ENCODE results near the gene MSANTD1.

MSANTD1 gene

DNA sequence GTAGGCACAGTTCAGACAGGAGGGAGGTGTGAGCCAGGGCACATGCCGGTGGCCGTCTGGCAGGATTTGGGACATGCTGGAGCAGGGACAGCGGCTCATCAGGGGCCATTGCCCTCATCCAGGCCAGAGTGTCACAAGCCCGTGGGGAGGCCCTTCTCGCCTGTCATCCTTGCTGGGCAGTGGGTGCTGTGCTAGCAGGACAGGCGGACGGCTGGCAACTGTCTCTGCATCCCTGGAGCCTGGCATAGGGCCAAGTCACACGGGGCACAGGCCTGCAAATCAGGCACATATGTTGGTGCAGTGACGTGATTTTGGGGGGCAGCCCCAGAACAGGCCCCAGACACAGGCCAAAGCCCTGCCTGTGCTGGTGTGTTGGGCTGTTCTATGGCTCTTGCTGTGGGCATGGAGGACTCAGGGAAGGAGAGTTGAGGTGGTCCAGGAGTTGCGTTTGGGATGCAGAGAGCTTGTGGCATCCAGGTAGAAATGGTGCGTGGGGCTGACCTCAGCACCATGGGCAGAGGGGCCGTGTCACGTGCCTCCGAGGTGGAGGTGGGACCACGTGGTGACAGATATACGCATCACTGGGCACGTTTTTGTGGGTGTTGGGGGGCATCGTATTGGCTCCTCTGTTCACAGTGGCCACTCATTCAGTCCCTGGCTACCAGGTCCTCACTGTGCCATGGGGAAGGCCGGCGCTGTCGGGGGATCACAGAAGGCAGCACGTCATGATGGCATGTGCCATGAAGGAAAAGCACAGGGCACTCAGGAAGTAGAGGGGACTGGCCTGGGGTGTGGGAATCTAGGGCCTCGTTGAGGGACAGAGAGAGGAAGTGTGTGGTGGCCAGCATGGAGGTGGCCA lies 14.6 kb upstream of the MSANTD1 start:
- DNase-seq: no peak

GRCh38 chr4:3235030-3235345 lies 14.0 kb upstream of the MSANTD1 start:
- DNase-seq: no peak

DNA sequence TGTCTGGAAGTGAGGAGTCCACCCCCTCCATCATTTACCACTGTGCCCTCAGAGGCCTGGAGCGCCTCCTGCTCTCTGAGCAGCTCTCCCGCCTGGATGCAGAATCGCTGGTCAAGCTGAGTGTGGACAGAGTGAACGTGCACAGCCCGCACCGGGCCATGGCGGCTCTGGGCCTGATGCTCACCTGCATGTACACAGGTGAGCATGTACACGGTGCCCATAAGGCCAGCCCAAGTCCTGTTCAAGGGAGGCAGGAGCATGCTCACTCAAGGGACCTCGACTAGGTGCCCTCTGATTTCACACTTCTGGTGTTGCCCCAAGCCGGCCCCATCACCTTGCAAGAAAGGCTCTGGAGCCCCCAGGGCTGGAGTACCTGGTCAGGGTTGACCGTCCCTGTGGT lies 13.4 kb upstream of the MSANTD1 start:
- DNase-seq: no peak

GRCh38 chr4:3236326-3236878 lies 12.6 kb upstream of the MSANTD1 start:
- no peak for DNase-seq

- no peak for DNase-seq
These were observed 11.7 kb upstream of the MSANTD1 start for GRCh38 chr4:3237266-3237665.

GRCh38 chr4:3237712-3238560 lies 11.0 kb upstream of the MSANTD1 start:
- no peak for DNase-seq

DNA sequence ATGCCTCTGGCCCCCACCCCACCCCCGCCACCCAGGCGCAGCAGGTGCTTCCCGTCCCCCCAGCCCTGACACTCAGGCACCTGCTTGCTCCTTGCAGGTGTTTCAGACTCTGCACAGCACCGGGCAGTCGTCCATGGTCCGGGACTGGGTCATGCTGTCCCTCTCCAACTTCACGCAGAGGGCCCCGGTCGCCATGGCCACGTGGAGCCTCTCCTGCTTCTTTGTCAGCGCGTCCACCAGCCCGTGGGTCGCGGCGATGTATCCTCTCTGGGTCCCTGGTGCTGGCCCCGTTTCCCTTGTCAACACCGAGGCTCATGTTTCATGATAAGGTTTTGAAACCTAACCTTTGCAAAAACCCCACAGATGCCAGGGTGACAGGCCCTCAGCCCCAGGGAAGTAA lies 10.2 kb upstream of the MSANTD1 start:
- no peak for DNase-seq

DNA sequence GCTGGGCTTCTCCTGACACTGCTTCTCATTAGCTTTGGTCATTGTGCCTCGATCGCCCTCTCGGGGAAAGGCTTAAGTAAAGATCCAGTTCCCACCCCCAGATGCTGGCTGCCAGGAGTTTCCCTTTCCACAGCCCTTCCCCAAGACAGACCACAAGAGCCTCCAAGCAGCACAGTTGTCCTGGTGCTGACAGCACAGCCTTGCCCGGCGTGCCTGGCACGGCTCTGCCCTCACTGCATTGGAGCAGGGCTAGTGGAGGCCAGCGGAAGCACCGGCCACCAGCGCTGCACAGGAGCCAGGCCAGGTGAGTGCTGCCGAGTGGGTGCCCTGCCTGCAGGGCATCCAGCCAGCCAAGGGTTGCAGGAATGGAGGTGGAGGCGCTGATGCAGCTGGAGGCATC lies 9.7 kb upstream of the MSANTD1 start:
- no peak for DNase-seq

DNA sequence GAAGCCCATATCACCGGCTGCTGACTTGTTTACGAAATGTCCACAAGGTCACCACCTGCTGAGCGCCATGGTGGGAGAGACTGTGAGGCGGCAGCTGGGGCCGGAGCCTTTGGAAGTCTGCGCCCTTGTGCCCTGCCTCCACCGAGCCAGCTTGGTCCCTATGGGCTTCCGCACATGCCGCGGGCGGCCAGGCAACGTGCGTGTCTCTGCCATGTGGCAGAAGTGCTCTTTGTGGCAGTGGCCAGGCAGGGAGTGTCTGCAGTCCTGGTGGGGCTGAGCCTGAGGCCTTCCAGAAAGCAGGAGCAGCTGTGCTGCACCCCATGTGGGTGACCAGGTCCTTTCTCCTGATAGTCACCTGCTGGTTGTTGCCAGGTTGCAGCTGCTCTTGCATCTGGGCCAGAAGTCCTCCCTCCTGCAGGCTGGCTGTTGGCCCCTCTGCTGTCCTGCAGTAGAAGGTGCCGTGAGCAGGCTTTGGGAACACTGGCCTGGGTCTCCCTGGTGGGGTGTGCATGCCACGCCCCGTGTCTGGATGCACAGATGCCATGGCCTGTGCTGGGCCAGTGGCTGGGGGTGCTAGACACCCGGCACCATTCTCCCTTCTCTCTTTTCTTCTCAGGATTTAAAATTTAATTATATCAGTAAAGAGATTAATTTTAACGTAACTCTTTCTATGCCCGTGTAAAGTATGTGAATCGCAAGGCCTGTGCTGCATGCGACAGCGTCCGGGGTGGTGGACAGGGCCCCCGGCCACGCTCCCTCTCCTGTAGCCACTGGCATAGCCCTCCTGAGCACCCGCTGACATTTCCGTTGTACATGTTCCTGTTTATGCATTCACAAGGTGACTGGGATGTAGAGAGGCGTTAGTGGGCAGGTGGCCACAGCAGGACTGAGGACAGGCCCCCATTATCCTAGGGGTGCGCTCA lies 8.7 kb upstream of the MSANTD1 start:
- no peak for DNase-seq

- DNase-seq: no peak
These were observed 7.9 kb upstream of the MSANTD1 start for GRCh38 chr4:3240936-3241522.

- peak; percentile 43 for DNase-seq
These were observed 6.9 kb upstream of the MSANTD1 start for GRCh38 chr4:3241898-3242524.

- no peak for DNase-seq
These were observed 5.7 kb upstream of the MSANTD1 start for GRCh38 chr4:3243136-3243780.

GRCh38 chr4:3244002-3244401 lies 5.0 kb upstream of the MSANTD1 start:
- DNase-seq: no peak

DNA sequence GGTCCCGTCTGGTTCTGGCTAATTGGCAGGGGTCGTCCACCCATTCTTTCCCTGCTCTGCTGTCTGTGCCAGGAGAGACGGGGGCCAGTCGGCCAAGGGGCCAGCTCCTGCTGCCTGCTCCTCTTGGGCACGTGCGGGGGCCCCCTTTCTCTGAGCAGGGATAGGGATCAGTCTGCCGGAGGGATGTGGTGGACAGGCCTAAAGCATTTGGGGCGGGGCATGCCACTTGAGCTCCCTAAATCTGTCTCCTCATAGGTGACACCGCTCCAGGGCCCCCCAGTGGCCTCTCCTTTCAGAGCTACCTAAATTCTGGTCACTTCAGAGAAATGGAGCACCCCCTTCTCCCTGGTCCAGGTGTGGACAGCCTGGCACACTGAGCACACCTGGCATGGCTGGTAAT lies 4.2 kb upstream of the MSANTD1 start:
- DNase-seq: no peak

- no peak for DNase-seq
These were observed 3.3 kb upstream of the MSANTD1 start for GRCh38 chr4:3245676-3246075.

DNA sequence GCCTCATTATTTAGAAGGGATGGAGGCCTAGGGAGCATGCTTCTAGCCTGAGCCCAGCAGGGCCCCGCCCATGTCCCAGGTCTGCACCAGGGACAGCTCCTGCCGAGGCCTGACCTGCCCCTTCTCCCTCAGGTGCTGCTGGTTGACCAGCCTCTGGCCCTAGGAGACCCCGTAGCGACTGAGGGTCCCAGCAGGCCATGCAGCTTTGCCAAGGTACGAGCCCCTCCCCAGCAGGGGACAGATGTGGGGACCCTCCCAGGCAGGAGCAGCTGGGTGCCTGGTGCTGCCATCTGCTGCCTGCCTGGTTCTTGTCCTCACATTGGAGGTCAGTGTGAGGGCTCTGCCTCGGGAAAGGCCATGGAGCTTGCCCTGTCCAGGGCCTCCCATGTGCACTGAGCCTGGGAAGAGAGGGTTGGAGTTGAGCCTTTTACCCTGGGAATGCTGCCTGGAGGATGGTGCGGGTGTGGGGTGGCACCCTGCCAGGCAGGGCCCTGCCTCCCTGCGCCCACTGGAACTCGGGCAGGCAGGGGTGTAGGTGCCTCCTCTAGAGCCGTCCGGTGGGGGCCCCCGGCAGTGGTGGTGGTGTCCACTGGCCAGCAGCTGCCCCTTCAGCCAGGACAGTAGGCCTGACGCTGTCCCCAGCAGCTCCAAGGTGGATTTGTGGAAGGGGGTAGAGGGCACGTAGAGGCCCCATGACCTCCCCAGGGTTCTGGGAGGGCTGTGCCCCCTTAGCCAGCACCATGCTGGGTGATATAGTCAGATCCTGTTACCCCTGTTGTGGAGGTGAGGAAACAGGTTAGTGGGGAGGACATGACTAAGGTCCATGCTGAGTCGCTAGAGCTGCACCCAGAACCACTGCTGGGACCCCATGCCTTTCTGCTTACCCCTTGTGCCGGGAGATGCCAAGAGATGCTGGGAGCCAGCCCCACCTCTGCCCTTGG lies 2.2 kb upstream of the MSANTD1 start:
- DNase-seq: no peak

DNA sequence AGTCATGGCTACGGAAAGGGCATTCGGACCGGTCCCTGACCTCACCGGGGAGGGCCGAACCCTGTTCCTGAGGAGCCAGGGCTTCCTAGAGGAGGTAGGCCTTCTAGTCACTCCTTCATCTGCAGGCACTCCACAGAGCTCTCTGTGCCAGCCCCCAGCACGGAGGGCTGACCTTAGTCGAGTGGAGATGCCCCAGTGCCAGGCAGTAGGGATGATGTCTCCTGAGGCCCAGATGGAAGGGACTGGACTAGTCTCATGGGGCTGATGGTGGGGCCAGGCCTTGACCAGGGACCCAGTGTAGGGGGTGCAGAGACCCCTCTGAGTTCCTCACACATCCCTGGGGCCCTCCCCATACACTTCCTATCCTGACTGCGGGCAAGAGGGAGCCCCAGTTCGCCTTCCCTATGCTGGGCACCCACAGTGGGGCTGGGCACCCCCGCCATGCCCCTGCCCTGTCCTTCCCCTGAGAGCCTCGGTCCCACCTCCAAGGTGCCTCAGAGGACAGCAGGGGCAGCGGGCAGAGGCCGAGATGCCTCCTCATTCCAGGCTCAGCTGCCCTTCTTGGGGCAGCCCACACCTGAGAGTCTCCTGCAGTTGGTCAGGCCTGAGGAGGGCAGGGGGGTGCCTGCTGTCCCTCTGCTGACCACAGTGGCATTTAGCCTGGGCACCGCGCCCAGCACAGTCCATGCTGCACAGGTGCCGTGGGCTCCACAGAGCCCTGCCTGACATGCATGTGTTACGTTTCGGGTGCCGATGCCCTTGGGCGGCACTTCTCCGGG lies 1.4 kb upstream of the MSANTD1 start:
- no peak for DNase-seq

GRCh38 chr4:3248178-3248480 lies 830 bp upstream of the MSANTD1 start:
- no peak for DNase-seq

DNA sequence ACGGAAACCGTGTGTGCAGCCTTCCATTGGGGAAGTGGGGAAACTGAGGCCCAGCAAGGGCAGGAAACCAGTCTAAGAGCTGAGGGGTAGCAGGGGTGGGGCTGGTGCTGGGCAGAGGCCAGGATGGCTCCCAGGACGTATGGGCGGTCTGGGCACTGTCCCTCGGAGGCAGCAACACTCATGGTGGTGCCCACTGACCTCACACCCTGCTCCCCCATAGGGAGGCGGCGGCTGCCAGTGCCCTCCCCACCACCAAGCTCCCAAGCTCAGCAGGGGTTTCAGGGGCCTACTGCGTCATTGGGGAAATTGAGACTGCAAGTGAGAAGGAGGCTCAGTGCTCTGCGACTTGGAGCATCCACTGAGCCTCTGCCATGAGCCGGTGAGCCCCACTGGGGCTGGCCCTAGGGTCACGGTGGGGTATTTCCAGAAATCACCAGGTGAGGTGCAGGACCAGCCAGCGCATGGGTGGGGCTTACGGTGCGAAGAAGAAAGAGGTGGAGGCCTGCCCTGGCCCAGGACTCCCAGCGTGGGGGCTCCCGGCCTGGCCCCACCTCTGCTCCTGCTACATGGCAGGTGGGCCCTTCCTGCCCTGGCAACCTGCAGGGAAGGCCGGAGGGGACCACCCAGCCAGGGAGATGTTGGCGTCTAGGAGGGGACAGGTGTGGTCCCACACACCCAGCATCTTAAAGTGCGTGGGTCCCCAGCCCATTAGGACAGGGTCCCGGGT lies 915 bp downstream of the MSANTD1 start:
- no peak for DNase-seq
